HEK293 (cell line): ENCODE results near the gene GRIK4.

ENCODE experiments used
- CTCF ChIA-PET: fragments of 350-600 bp; formaldehyde crosslinking; extraction: SDS; loops from one replicate; lab custom pipeline; 2021; ENCODE audit warnings: antibody characterized with exemption; lab: Yijun Ruan, JAX
- POLR2A ChIA-PET: fragments of 300-600 bp; formaldehyde crosslinking; extraction: SDS; loops from one replicate; lab custom pipeline; 2020; ENCODE audit warnings: antibody characterized with exemption, inconsistent platforms; lab: Yijun Ruan, JAX
- H3K27ac ChIP-seq: fragments of 200-500 bp; sonication (Bioruptor generic); 2 replicates; pipeline ENCODE4 v1.5.1; 2014; ENCODE audit warnings: low read depth, low read length, control low read depth, inconsistent platforms; ENCODE audit errors: extremely low read depth
- H3K36me3 ChIP-seq, 2 experiments: fragments of 200-500 bp in 1 of 2; sonication (Bioruptor generic) in 1 of 2; 1 replicate in 1 of 2; 2 replicates in 1 of 2; pipeline ENCODE4 v1.5.1; 2014 to 2017; ENCODE audit warnings: inconsistent platforms in 2 of 2, low read length in 2 of 2; ENCODE audit not compliant: control insufficient read depth in 2 of 2, insufficient read depth in 1 of 2
- H3K4me1 ChIP-seq: fragments of 200-500 bp; sonication (Bioruptor generic); 2 replicates; pipeline ENCODE4 v1.5.1; 2014; ENCODE audit warnings: mild to moderate bottlenecking, low read length, inconsistent platforms; ENCODE audit not compliant: control insufficient read depth, insufficient read depth
- H3K4me3 ChIP-seq: 2 replicates; pipeline ENCODE4 v1.5.1; 2011; ENCODE audit warnings: low read depth, mild to moderate bottlenecking, control low read depth, low read length, moderate library complexity
- H3K9me3 ChIP-seq: fragments of 200-500 bp; sonication (Bioruptor generic); 2 replicates; pipeline ENCODE4 v1.5.1; 2014; ENCODE audit warnings: low read depth, low read length, inconsistent platforms; ENCODE audit not compliant: control insufficient read depth, insufficient read depth
- PRDM4 ChIP-seq: fragments of 450-650 bp; formaldehyde crosslinking; IDR thresholded peaks from 2 replicates; pipeline ENCODE4 v1.5.1; 2017; ENCODE audit warnings: missing biosample characterization, missing genetic modification characterization
- RBAK ChIP-seq: fragments of 450-650 bp; formaldehyde crosslinking; IDR thresholded peaks from 2 replicates; pipeline ENCODE4 v1.5.1; 2016; ENCODE audit warnings: missing biosample characterization, missing genetic modification characterization
- SCRT1 ChIP-seq: fragments of 450-650 bp; formaldehyde crosslinking; IDR thresholded peaks from 2 replicates; pipeline ENCODE4 v1.5.1; 2016; ENCODE audit warnings: missing biosample characterization, missing genetic modification characterization, borderline replicate concordance
- SCRT2 ChIP-seq: fragments of 450-650 bp; formaldehyde crosslinking; IDR thresholded peaks from 2 replicates; pipeline ENCODE4 v1.5.1; 2016; ENCODE audit warnings: missing biosample characterization, missing genetic modification characterization
- ZBTB21 ChIP-seq: fragments of 450-650 bp; formaldehyde crosslinking; IDR thresholded peaks from 2 replicates; pipeline ENCODE4 v1.5.1; 2017; ENCODE audit warnings: missing biosample characterization, missing genetic modification characterization
- ZNF10 ChIP-seq: fragments of 450-650 bp; formaldehyde crosslinking; IDR thresholded peaks from 2 replicates; pipeline ENCODE4 v1.5.1; 2017; ENCODE audit warnings: missing biosample characterization, missing genetic modification characterization
- ZNF324 ChIP-seq: fragments of 450-650 bp; formaldehyde crosslinking; IDR thresholded peaks from 2 replicates; pipeline ENCODE4 v1.5.1; 2016; ENCODE audit warnings: missing biosample characterization, missing genetic modification characterization
- ZNF433 ChIP-seq: fragments of 450-650 bp; formaldehyde crosslinking; IDR thresholded peaks from 2 replicates; pipeline ENCODE4 v1.5.1; 2016; ENCODE audit warnings: missing biosample characterization, missing genetic modification characterization, low read depth
- ZNF513 ChIP-seq: fragments of 450-650 bp; IDR thresholded peaks from 2 replicates; pipeline ENCODE4 v1.5.1; 2018; ENCODE audit warnings: missing biosample characterization, missing genetic modification characterization
- ZNF558 ChIP-seq: fragments of 450-650 bp; formaldehyde crosslinking; IDR thresholded peaks from 2 replicates; pipeline ENCODE4 v1.5.1; 2016; ENCODE audit warnings: missing biosample characterization, missing genetic modification characterization
- ZNF580 ChIP-seq: fragments of 450-650 bp; formaldehyde crosslinking; IDR thresholded peaks from 2 replicates; pipeline ENCODE4 v1.5.1; 2016; ENCODE audit warnings: missing biosample characterization, missing genetic modification characterization
- ZNF629 ChIP-seq: fragments of 450-650 bp; formaldehyde crosslinking; IDR thresholded peaks from 2 replicates; pipeline ENCODE4 v1.5.1; 2017; ENCODE audit warnings: missing biosample characterization, missing genetic modification characterization
- ZNF776 ChIP-seq: fragments of 450-650 bp; formaldehyde crosslinking; IDR thresholded peaks from 2 replicates; pipeline ENCODE4 v1.5.0; 2017; ENCODE audit warnings: missing biosample characterization, missing genetic modification characterization, borderline replicate concordance
- TF ChIP-seq, protein P1 (sequence below): fragments of 450-650 bp; formaldehyde crosslinking; IDR thresholded peaks from 2 replicates; pipeline ENCODE4 v1.5.1; 2016; ENCODE audit warnings: missing biosample characterization, missing genetic modification characterization
- TF ChIP-seq, protein P2 (sequence below): fragments of 450-650 bp; formaldehyde crosslinking; IDR thresholded peaks from 2 replicates; pipeline ENCODE4 v1.5.1; 2016; ENCODE audit warnings: missing biosample characterization, missing genetic modification characterization
- TF ChIP-seq, protein P3 (sequence below): fragments of 450-650 bp; formaldehyde crosslinking; IDR thresholded peaks from 2 replicates; pipeline ENCODE4 v1.5.1; 2016; ENCODE audit warnings: missing biosample characterization, missing genetic modification characterization, borderline replicate concordance

Gene GRIK4

DNA sequence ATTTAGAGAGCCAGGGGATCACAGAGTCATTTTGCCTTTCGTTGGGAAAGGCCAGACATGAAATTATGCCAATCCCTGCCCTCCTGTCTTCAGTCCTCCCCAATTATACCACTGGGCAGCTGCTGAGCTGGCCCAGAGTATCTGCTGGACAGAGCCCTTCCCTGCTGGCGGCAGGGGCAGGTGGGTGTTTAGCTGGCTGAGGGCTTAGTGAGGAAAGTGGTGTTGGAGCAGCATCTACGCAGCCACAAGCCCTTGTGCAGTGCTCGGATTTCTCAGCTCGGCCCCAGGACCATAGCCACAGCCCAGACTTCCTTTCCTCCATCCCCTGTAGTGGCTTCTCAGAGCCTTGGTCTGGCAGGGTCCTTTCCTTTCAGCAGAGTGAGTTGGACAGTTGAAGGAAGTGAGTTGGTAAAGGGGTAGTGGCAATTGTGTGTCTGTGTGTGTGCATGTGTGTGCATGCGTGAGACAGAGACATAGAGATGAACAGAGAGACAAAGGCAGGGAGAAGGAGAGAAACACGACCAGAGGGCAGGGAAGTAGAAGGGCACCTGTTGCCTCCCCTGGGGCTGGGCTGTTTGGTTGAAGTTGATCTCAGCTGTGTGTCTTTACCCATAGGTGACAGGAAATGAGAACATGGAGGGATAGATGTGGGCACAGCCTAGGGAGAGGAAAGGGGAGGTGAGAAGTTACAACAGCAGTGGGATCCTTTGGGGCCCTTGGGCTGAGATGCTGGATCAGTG is 66.2 kb downstream of the GRIK4 start:
- H3K36me3 ChIP-seq, result no peaks in the 10 kb centered on the region
- H3K4me3 ChIP-seq, result no peak overlapping the region
- H3K4me1 ChIP-seq, result no peaks in the 10 kb centered on the region
- H3K9me3 ChIP-seq, result no peaks in the 10 kb centered on the region
- TF ChIP-seq PRDM4 (tag by site-specific recombination) (no peak), SCRT1 (tag by site-specific recombination) (peak; percentile 66), SCRT2 (tag by site-specific recombination) (peak; percentile 87), ZNF558 (no peak)
- TF ChIP-seq, protein P1, sequence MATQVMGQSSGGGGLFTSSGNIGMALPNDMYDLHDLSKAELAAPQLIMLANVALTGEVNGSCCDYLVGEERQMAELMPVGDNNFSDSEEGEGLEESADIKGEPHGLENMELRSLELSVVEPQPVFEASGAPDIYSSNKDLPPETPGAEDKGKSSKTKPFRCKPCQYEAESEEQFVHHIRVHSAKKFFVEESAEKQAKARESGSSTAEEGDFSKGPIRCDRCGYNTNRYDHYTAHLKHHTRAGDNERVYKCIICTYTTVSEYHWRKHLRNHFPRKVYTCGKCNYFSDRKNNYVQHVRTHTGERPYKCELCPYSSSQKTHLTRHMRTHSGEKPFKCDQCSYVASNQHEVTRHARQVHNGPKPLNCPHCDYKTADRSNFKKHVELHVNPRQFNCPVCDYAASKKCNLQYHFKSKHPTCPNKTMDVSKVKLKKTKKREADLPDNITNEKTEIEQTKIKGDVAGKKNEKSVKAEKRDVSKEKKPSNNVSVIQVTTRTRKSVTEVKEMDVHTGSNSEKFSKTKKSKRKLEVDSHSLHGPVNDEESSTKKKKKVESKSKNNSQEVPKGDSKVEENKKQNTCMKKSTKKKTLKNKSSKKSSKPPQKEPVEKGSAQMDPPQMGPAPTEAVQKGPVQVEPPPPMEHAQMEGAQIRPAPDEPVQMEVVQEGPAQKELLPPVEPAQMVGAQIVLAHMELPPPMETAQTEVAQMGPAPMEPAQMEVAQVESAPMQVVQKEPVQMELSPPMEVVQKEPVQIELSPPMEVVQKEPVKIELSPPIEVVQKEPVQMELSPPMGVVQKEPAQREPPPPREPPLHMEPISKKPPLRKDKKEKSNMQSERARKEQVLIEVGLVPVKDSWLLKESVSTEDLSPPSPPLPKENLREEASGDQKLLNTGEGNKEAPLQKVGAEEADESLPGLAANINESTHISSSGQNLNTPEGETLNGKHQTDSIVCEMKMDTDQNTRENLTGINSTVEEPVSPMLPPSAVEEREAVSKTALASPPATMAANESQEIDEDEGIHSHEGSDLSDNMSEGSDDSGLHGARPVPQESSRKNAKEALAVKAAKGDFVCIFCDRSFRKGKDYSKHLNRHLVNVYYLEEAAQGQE (tag by site-specific recombination), result peak; percentile 67
- TF ChIP-seq, protein P2, sequence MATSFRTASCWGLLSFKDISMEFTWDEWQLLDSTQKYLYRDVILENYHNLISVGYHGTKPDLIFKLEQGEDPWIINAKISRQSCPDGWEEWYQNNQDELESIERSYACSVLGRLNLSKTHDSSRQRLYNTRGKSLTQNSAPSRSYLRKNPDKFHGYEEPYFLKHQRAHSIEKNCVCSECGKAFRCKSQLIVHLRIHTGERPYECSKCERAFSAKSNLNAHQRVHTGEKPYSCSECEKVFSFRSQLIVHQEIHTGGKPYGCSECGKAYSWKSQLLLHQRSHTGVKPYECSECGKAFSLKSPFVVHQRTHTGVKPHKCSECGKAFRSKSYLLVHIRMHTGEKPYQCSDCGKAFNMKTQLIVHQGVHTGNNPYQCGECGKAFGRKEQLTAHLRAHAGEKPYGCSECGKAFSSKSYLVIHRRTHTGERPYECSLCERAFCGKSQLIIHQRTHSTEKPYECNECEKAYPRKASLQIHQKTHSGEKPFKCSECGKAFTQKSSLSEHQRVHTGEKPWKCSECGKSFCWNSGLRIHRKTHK, result no peak
- TF ChIP-seq, protein P3, sequence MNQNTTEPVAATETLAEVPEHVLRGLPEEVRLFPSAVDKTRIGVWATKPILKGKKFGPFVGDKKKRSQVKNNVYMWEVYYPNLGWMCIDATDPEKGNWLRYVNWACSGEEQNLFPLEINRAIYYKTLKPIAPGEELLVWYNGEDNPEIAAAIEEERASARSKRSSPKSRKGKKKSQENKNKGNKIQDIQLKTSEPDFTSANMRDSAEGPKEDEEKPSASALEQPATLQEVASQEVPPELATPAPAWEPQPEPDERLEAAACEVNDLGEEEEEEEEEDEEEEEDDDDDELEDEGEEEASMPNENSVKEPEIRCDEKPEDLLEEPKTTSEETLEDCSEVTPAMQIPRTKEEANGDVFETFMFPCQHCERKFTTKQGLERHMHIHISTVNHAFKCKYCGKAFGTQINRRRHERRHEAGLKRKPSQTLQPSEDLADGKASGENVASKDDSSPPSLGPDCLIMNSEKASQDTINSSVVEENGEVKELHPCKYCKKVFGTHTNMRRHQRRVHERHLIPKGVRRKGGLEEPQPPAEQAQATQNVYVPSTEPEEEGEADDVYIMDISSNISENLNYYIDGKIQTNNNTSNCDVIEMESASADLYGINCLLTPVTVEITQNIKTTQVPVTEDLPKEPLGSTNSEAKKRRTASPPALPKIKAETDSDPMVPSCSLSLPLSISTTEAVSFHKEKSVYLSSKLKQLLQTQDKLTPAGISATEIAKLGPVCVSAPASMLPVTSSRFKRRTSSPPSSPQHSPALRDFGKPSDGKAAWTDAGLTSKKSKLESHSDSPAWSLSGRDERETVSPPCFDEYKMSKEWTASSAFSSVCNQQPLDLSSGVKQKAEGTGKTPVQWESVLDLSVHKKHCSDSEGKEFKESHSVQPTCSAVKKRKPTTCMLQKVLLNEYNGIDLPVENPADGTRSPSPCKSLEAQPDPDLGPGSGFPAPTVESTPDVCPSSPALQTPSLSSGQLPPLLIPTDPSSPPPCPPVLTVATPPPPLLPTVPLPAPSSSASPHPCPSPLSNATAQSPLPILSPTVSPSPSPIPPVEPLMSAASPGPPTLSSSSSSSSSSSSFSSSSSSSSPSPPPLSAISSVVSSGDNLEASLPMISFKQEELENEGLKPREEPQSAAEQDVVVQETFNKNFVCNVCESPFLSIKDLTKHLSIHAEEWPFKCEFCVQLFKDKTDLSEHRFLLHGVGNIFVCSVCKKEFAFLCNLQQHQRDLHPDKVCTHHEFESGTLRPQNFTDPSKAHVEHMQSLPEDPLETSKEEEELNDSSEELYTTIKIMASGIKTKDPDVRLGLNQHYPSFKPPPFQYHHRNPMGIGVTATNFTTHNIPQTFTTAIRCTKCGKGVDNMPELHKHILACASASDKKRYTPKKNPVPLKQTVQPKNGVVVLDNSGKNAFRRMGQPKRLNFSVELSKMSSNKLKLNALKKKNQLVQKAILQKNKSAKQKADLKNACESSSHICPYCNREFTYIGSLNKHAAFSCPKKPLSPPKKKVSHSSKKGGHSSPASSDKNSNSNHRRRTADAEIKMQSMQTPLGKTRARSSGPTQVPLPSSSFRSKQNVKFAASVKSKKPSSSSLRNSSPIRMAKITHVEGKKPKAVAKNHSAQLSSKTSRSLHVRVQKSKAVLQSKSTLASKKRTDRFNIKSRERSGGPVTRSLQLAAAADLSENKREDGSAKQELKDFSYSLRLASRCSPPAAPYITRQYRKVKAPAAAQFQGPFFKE (tag by site-specific recombination), result no peak
- ChIA-PET POLR2A (no interaction called here), CTCF (interaction anchor here (0.8 kb wide), 1 partner anchor 118 kb away, joined by 3 read pairs; no protein-coding TSS in a partner anchor)
- no peak overlapping the region for H3K27ac ChIP-seq

DNA sequence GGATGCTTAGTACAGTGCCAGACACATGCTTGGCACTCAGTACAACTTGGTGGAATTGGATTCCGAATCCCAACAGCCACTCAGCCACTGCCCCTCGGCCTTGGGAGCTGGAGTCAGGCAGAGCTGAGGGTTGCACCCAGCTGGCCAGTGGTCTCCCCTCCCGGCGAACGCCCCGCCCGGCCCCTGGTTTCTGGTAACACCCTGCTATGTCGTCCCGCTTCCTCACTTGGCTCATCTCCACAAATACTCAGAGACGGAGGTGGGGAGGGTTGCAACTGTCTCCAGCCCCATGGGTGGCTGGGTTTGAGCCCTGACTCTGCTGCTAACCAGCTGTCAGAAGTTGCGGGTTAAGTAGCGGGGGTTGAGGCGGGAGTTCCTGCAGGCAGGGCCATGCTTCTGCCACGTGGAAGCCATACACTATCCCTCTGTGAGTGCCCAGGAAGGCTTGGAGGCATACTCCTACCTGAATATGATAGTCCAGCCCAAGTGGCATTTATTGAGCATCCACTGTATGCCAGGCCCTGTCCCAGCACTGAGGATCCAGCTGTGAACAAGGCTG is 67.1 kb downstream of the GRIK4 start:
- Histone ChIP-seq H3K27ac (no peak overlapping the region), H3K36me3 (no peaks in the 10 kb centered on the region), H3K4me3 (no peak overlapping the region), H3K4me1 (no peaks in the 10 kb centered on the region), H3K9me3 (no peaks in the 10 kb centered on the region)
- POLR2A ChIA-PET, result no interaction called here
- TF ChIP-seq ZNF776 (no peak), ZNF629 (tag by site-specific recombination) (no peak), ZNF513 (tag by site-specific recombination) (no peak), ZNF324 (tag by site-specific recombination) (no peak), ZNF433 (tag by site-specific recombination) (no peak), ZNF580 (no peak), ZNF10 (no peak), RBAK (tag by site-specific recombination) (no peak), SCRT2 (tag by site-specific recombination) (no peak), ZBTB21 (tag by site-specific recombination) (no peak)
- CTCF ChIA-PET, result no interaction called here
